Inflammatory macrophage (primary cell): Measurements from ENCODE around the gene STON1.
"Not testable (repeated sequence)": the region's sequence is repeated elsewhere in the genome, so short reads cannot be mapped to it uniquely, and the experiment has no call there.

Experiments used
- DNase-seq, 2 donors: peaks; one replicate each; pipeline ENCODE4 v3.0.0-alpha.2; 2020 to 2022

STON1 gene

GRCh38 chr2:48574353-48575287 is 44.7 kb downstream of the STON1 start:
- peak; percentile 17 to 48 for DNase-seq

GRCh38 chr2:48578313-48578712 is 48.4 kb downstream of the STON1 start:
- DNase-seq: peak in 1 of 2 donors; percentile 27

DNA sequence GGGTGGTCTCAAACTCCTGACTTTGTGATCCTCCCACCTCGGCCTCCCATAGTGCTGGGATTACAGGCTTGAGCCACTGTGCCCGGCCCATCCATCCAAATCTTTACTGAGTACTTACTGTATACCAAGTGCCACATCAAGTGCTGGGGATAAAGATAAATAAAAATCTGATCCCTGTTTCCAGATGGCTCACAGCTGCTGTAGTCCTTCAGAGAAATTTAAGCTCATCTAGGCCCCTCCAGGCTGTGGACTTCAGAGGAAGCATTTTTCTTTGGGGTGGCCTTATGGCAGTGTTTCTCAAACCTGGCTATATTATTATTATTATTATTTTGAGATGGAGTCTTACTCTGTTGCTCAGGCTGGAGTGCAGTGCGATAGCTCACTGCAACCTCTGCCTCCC is 54.0 kb downstream of the STON1 start:
- DNase-seq: no peak

- no peak for DNase-seq
Observed at GRCh38 chr2:48584551-48584950, 54.6 kb downstream of the STON1 start.

GRCh38 chr2:48586433-48586832 is 56.5 kb downstream of the STON1 start:
- DNase-seq: no peak

DNA sequence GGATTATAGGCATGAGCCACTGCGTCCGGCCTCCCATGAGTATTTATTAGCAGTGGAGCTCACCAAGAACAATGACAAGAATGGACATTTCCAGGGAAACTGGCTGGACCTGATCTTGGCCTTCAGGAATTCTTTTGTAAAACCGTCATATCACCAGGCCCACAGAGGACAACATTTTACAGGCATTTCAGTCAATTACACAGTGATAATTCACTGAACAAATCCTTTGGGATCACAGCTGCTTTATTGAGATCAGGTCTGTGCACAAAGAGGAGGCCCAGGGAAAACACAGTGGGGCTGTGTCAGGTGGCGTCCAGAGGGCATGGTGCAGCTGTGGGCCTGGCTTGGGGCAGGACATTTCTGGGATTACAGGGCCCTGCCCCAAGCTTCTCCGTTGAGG is 57.6 kb downstream of the STON1 start:
- DNase-seq: no peak

DNA sequence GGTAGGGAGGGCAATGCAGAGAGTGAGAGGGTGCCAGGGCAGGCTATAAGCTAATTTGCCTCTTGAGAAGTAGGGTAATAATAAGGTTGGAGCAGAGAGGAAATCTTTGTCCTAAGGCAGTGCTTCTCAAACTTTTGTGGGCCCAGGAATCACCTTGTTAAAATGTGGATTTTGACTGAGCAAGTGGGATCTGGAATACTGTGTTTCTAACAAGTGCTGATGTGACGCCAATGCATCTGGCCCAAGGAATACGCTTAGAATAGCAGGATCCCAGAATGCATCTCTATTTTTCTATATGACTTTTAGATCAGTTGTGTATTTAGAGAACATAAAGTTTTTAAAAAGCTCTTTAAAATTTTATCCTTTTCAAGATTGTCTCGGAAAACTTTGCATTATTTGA is 58.0 kb downstream of the STON1 start:
- no peak for DNase-seq

DNA sequence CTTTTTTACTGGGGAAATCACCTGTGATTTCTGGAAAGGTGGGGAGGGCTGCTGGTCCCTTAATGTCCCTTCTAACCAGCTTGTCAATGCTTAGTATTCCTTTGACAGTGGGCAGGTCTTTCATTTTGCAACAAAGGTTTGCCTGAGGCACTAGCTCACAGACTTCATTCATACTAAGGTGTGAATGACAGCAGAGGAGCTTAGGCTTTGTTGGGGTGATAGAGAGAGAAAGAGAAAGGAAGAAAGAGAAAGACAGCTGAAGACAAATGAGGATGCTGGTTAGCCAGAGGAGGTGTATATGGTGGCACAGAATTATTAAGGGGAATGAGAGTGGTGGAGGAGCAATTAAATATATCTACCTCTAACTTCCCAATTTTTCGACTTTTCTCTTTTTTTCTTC is 58.8 kb downstream of the STON1 start:
- DNase-seq: no peak

- peak; percentile 54 for DNase-seq
Observed at GRCh38 chr2:48589170-48589767, 59.3 kb downstream of the STON1 start.

DNA sequence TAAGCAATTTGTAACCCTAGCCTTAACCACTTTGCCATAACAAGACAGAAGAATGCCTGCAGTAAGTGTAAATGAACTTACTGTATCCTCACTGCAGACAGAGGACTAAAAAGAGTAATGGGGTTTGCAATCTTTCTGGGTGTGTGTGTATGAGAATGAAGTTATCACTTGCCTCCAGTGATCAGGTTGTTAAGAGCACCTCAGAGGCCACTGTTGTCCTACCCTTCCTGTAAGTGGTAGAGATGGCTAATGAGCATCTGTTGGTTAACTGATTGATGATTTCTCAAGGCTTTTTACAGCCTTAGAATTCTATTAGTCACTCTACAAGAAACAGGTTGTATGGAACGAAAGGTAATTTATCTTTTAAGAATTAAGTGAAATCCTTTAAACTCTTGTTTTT is 60.1 kb downstream of the STON1 start:
- no peak for DNase-seq

GRCh38 chr2:48592067-48592466 is 62.1 kb downstream of the STON1 start:
- no peak for DNase-seq

- not testable (repeated sequence) for DNase-seq
Observed at GRCh38 chr2:48596751-48597150, 66.8 kb downstream of the STON1 start.

- no peak for DNase-seq
Observed at GRCh38 chr2:48597492-48597891, 67.5 kb downstream of the STON1 start.

GRCh38 chr2:48600204-48600813 is 70.4 kb downstream of the STON1 start:
- peak; percentile 52 to 63 for DNase-seq

DNA sequence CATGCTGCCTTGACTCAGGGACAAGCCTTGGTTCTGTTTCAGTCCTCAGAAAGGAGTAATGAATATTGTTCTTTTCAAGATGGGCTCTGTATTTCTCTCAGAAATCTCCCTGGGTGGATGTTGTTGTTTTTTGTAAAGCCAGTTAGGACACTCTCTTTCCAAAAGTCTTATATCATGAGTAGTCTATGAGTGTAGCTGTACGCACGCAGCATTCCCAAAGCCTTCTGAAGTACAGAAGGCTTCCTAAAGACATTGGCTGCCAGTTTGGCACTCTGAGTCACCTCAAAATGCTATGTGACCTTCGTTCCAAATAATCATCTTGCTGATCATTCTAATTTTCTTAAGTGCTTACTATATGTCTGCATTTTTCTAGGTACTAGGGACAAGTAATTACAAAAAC is 71.0 kb downstream of the STON1 start:
- no peak for DNase-seq

DNA sequence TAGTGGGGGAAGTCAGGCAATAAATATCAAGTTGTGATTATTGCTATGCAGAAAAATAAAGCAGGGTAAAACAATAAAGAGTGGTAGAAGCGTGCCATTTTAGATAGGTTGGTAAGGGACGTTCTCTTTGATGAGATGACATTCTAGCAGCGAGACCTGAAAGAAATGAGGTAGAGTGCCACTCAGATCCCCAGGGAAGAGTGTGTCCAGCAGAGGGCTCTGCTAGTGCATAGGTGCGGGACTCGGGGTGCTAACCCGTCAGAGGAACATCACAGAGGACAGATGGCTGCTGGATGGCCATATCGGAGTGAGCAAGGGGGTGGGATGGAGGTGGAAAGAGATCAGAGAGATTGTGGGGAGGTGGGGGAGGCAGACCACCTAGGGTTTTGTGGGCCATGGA is 71.4 kb downstream of the STON1 start:
- DNase-seq: peak in 1 of 2 donors; percentile 19

- no peak for DNase-seq
Observed at GRCh38 chr2:48605482-48606175, 75.7 kb downstream of the STON1 start.

GRCh38 chr2:48607307-48608014 is 77.5 kb downstream of the STON1 start:
- DNase-seq: no peak

DNA sequence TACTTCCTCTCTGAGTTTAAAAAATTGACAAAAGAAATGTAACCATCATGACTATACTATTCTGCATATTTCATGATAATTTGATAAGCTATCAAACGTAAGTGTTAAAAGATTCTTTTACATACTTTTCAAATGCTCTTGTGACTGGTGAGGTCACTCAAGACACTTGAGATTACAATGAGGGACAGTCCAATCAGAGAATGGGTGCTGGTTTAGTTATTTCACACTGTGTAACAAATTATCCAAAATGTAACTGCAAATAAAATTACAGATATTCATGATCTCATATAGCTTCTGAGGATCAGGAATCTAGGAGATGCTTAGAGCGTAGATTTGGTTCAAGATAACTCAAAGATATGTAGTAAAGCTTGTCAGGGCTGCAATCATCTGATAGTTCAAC is 83.3 kb downstream of the STON1 start:
- DNase-seq: no peak

DNA sequence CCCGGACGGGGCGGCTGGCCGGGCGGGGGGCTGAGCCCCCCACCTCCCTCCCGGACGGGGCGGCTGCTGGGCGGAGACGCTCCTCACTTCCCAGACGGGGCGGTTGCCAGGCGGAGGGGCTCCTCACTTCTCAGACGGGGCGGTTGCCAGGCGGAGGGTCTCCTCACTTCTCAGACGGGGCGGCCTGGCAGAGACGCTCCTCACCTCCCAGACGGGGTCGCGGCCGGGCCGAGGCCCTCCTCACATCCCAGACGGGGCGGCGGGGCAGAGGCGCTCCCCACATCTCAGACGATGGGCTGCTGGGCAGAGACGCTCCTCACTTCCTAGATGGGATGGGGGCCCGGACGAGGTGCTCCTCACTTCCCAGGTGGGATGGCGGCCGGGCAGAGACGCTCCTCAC is 84.6 kb downstream of the STON1 start:
- DNase-seq: not testable (repeated sequence)

- DNase-seq: no peak
Observed at GRCh38 chr2:48617618-48618017, 87.7 kb downstream of the STON1 start, which contains the start of gene GTF2A1L. GTF2A1L (plus strand) TSS chr2:48617856; CDS start chr2:48617875, 19 bp downstream.

DNA sequence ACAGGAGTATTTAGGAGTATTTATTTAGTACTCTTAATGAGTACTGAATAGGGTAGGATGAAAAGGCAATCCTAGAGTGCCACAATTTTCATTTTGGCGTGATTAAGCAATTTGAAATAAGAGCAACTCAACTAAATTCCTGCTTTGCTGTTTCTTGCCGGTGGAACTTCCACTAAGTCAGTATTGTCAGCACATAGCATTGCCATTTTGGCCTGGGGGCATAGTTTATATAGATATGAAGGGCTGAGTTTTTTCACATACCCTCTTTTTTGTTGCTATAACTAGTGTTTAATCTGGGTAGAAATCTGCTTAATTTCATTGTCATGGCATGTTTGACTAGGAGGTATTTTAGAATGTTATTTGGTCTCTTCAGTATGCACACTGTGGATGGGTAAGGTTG is 89.6 kb downstream of the STON1 start:
- DNase-seq: no peak
